COLO668 (cell line): ENCODE results near the gene SMARCD1.

ENCODE experiments used
- DNase-seq: peaks from one replicate; lab custom pipeline; 2025; ENCODE audit not compliant: unreplicated experiment; lab: John Stamatoyannopoulos, UW

Gene SMARCD1

GRCh38 chr12:50084775-50085614 lies at the start of gene SMARCD1:
Gene SMARCD1, plus strand, starts transcription at chr12:50085342. Its CDS starts 28 bp downstream, at chr12:50085370.
- DNase-seq, result peak; percentile 88

GRCh38 chr12:50038336-50038735 lies 46.8 kb upstream of the SMARCD1 start:
- DNase-seq, result no peak

- peak; percentile 66 for DNase-seq
Measured at GRCh38 chr12:50039151-50039835, 45.8 kb upstream of the SMARCD1 start.

GRCh38 chr12:50040657-50041056 lies 44.5 kb upstream of the SMARCD1 start:
- no peak for DNase-seq

- DNase-seq, result no peak
Measured at GRCh38 chr12:50041062-50041860, 43.9 kb upstream of the SMARCD1 start.

GRCh38 chr12:50041962-50042361 lies 43.2 kb upstream of the SMARCD1 start:
- DNase-seq, result no peak

- DNase-seq, result no peak
Measured at GRCh38 chr12:50042693-50043092, 42.4 kb upstream of the SMARCD1 start.

- no peak for DNase-seq
Measured at GRCh38 chr12:50043308-50043707, 41.8 kb upstream of the SMARCD1 start.

- no peak for DNase-seq
Measured at GRCh38 chr12:50043854-50044253, 41.3 kb upstream of the SMARCD1 start.

GRCh38 chr12:50047693-50048250 lies 37.4 kb upstream of the SMARCD1 start:
- DNase-seq, result no peak

GRCh38 chr12:50049254-50050118 lies 35.7 kb upstream of the SMARCD1 start:
- DNase-seq, result no peak

GRCh38 chr12:50050119-50050385 lies 35.1 kb upstream of the SMARCD1 start:
- DNase-seq, result no peak

GRCh38 chr12:50050410-50051098 lies 34.6 kb upstream of the SMARCD1 start:
- peak; percentile 20 for DNase-seq

GRCh38 chr12:50051101-50051806 lies 33.9 kb upstream of the SMARCD1 start:
- no peak for DNase-seq

GRCh38 chr12:50052544-50052943 lies 32.6 kb upstream of the SMARCD1 start:
- DNase-seq, result no peak

GRCh38 chr12:50052964-50053363 lies 32.2 kb upstream of the SMARCD1 start:
- DNase-seq, result no peak

- no peak for DNase-seq
Measured at GRCh38 chr12:50053583-50053982, 31.6 kb upstream of the SMARCD1 start.

- DNase-seq, result peak; percentile 33
Measured at GRCh38 chr12:50055831-50056638, 29.1 kb upstream of the SMARCD1 start.

- no peak for DNase-seq
Measured at GRCh38 chr12:50056639-50056976, 28.5 kb upstream of the SMARCD1 start.
